ENCODE data around the gene AKAP8.
A peak's percentile ranks its signal among the peaks of the same experiment; 100 is the strongest.
"Not testable (repeated sequence)": the region's sequence is repeated elsewhere in the genome, so short reads cannot be mapped to it uniquely, and the experiment has no call there.

AKAP8 gene

GRCh38 chr19:15379083-15379998, at the start of gene AKAP8:
Gene AKAP8, minus strand, starts transcription at chr19:15379787. Its CDS starts 56 bp downstream, at chr19:15379731.
- DNase-seq: peak; percentile 96

- no peak for DNase-seq
These were observed 48.4 kb upstream of the AKAP8 start for GRCh38 chr19:15427991-15428471.

GRCh38 chr19:15427350-15427700, 47.7 kb upstream of the AKAP8 start:
- no peak for DNase-seq

DNA sequence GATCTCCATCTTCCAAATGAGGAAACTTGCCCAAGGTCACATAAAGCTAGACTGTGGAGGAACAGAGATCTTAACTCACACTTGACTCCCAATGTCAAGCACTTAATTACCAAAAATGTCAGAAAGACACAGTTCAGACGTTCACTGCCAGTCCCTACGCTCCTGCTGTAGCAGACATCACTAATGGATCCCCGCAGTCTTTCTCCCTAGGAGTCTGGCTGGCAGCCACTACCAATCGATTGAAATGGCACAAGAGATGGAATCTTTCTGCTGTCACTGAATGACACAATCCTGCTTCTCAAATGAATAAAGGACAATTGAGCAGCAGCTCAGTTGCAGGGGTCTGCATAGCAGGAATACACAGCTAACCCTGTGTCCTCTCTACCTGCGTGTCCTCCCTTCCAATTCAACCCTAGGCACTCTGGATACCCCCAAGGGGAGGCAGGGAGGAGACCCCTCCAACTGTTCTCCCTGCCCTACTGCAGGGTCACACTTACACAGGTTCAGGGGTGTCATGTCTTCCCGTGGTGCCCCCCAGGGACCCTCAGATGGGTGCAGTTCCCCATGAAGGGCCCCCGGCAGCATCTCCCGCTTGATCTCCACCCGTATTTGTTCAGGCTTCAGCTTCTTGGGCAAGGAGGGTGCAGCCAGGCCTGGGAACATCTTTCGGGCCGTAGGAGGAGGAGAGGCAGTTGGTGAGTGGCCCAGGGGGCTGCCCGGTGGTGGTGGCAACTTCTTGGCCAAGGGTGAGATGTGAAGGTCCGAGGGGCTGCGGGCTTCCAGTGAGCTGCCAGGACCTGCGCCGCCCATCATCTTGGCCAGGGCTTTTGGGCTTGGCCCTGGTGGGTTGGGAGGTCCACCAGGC, 47.1 kb upstream of the AKAP8 start:
- no peak for DNase-seq

DNA sequence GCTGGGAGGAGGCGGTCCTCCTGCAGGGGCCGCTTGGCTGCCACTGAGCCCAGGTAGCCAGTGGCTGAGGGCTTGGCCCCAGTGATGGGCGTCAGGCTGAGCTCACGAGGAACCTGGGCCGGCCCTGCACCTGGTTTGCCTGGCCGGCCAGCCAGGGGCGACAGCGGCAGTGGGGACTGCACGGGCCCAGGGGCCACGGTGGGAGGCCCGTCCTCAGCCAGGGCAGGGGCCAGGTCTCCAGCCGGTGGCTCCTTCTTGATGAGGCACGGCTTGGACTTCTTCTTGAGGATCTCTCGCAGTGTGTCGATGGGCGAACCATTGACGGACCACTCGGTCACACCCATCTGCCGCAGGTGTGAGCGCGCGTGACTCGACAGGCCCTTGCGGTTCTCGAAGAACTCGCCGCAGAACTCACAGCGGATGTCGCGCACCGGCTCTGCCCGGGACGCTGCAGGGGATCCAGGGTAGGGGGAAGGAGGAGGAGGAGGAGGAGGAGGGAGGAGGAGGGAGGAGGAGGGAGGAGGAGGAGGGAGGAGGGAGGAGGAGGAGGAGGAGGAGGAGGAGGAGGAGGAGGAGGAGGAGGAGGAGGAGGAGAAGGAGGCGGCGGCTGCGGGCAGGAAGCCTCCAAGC, 45.8 kb upstream of the AKAP8 start:
- no peak for DNase-seq

GRCh38 chr19:15424692-15425272, 45.2 kb upstream of the AKAP8 start:
- no peak for DNase-seq

GRCh38 chr19:15424121-15424520, 44.5 kb upstream of the AKAP8 start:
- no peak for DNase-seq

DNA sequence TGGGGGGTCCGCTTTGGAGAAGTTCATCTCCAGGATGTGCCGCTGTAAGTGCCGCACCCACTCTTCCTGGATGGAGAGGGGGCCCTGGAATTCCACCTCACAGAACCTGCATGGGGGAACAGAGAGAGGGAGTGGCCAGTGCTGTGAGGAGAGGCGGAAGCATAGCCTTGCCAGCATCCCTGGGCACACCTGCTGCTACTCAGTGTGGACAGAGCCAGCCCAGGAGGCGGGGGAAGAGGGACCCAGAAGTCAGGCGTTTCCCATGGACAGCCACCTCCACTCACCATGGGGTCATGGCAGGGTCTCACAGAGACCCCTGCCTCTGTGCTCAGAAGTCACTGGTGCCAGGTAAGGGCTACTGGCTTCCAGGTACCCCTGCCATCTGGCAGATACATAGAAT, 43.5 kb upstream of the AKAP8 start:
- no peak for DNase-seq

- DNase-seq: no peak
These were observed 42.9 kb upstream of the AKAP8 start for GRCh38 chr19:15422296-15423075.

- DNase-seq: peak; percentile 92
These were observed 42.2 kb upstream of the AKAP8 start for GRCh38 chr19:15421721-15422260.

DNA sequence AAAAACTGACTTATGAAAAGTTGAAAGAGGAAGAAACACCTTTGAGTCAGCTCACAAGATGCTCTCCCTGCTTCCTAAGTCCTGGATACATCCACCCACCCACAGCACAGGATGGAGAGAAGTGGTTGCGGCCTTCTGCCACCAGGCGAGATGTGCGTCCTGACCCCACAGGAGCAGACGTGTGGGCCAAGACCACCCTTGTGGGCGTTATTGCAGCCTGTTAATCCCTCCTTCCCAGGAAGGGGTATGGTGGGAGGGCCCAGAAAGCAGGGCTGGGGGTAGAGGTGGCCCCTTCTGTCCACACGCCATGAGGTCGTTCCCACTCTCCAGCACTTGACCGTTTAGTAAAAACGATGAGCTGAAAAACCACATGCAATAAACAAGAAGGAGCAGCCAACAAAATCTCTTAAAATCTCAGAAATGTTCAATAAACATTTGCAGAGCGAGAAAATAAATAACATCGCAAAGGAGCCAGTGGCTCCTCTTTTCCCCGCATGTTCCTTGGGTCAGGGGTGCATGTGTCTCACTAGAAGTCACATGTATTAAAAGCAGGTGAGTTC, 41.6 kb upstream of the AKAP8 start:
- DNase-seq: no peak

DNA sequence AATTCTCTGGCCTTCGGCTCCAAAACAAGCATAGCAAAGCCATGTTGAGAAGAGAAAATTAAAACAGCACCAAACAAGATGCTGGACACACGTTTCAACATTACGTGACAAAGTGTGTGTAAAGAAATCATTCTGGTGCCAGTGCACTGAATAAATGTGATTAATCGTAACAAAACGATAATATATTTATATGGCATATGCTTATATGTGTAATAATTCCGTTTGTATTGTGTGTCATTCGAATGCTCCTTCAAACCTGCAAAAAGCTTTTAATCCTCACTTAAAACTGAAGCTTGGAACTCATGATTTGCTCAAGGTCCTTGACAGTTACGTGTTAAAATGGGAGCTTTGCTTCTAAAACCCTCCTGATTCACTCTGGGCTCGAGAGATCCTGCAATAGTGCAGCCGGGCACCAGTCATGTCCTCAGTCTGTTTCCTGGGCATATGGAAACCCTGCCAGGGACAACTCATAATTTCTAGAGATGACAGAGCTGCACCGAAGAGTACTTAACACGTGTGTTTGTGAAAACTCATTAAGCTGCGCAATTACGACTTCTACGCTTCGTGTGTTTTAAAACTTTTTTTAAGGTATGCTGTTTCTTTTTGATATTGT, 39.9 kb upstream of the AKAP8 start:
- DNase-seq: no peak

- peak; percentile 99 for DNase-seq
These were observed 39.2 kb upstream of the AKAP8 start, which contains the start of gene AKAP8L for GRCh38 chr19:15418579-15419412. Gene AKAP8L, minus strand, starts transcription at chr19:15418988. Its CDS starts 65 bp downstream, at chr19:15418923.

- DNase-seq: peak; percentile 54
These were observed 38.6 kb upstream of the AKAP8 start for GRCh38 chr19:15418231-15418578.

- no peak for DNase-seq
These were observed 38.1 kb upstream of the AKAP8 start for GRCh38 chr19:15417699-15418098.

DNA sequence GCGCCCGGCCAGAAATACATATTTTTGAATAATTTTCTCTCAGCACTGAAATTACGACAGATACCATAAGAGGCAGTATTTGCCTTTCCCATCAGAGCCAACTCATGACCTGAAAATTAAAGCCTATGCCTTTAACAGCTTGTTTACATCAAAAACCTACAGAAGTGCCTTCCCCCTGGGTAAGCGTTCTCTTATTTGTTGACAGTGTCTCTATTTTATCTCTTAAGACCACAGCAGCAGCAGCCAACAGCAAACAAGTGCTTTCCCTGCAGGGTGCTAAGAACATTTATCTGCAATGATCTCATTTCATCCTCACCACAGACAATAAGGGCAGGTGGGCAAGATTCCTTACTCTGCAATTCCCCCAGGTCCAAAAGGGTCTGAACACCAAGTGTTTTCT, 33.2 kb upstream of the AKAP8 start:
- no peak for DNase-seq

GRCh38 chr19:15411351-15411750, 31.8 kb upstream of the AKAP8 start:
- DNase-seq: not testable (repeated sequence)

GRCh38 chr19:15404780-15405211, 25.2 kb upstream of the AKAP8 start:
- no peak for DNase-seq

DNA sequence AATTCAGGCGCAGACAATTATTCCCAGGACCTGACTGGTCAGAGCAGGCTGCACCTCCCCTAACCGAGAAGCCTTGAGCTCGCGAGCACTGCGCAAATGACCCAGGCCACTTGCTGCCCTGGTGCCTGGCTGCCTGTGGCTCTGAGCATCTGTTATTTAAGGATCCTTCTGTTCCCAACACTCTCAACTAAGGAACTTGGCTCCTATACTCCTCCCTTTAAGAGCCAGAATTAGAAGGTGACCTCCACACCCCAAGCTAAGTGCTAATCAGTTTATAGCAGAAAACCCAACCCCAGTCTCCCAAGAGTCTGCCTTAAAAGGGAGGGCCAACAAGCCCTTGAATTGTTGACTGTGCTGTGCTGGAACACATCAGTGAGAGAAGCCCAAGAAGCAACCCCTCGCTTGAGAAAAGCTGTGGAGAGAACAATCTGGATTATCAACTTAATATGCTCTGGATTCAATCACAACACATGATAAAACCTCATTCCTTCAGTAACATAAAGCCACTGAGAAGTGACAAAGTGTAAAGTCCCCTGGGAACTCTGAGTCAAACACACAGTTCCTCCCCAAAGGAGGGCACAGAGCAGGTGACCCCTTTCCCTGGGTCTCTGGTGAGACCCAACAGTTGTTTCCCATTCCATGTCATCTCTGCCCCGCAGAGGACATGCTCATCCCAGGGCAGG, 24.7 kb upstream of the AKAP8 start:
- no peak for DNase-seq

Measured in NCI-H1092 (cell line).